ENCODE data around the gene FUCA1.
"Not testable (repeated sequence)": the region's sequence is repeated elsewhere in the genome, so short reads cannot be mapped to it uniquely, and the experiment has no call there.

The FUCA1 gene

DNA sequence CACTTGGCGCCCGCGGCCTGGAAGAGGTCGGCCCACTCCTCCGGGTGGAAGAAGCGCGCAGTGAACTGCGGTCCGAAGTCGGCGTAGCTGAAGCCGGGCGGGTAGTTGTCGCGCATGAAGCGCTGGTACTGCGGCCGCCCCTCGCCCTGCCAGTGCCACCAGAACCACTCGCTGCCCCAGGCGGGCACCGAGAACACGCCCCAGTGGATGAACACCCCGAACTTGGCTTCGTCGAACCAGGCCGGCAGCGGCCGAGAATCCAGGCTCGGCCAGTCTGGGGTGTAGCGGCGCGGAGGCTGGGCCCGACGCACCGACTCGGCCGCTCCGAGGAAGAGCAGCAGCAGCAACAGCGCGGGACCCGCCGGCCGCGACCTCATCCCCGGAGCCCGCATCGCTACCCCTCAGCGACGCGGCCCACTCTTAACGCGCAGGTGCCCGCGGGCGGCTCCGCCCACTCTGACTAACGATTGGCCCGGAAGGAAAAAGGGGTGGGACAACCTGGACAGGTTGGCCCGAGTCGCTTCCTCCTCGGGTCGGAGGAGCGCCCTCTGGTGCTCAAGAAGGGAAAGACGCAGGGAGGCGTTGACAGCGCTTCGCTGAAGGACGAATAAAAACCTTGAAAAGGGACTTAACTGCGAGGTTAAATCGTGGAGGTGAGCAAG, at the start of gene FUCA1:
TSS of gene FUCA1 (minus strand) at position 396 of the 662 bp plus-strand sequence. CDS start at position 392, 4 bp downstream.
- peak; percentile 90 to 96 for DNase-seq

DNA sequence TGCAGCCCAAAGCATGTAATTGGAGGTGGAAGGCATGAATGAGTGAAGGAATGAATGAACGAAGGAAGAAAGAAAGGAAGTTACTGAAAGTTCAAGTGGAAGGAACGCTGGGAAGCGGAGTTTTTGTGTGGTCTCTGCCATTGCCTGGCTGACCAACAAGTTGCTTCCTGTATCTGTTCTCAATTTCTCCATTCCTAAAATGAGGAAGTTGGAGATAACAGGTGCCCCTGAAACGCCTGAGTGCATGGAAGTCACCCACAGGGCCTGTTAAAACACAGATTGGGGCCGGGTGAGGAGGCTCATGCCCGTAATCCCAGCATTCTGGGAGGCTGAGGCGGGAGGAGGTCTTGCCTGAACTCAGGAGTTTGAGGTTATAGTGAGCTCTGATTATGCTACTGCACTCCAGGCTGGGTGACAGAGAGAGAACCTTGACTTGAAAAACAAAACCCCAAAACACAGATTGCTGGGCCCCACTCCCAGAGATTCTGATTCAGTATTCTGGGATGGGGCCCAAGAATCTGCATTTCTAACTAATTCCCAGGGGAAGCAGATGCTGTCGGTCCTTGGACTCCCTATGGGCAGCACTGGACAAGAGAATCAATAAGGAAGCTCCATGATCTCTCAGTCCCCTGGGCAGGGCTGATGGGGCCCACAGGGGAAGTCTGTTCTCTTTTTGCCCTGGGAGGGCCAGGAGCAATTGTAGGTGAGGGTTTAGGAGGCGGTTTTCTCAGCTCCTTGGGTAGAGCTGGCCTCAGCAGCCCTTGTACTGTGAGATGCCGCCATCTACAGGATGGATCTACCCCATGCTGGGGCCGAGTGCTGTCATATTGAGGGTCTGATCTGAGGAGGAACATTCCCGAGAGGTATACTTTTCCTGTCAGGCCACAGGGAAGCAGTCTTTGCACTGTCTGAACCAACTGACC, 48.4 kb upstream of the FUCA1 start:
- DNase-seq: peak; percentile 22 to 29

DNA sequence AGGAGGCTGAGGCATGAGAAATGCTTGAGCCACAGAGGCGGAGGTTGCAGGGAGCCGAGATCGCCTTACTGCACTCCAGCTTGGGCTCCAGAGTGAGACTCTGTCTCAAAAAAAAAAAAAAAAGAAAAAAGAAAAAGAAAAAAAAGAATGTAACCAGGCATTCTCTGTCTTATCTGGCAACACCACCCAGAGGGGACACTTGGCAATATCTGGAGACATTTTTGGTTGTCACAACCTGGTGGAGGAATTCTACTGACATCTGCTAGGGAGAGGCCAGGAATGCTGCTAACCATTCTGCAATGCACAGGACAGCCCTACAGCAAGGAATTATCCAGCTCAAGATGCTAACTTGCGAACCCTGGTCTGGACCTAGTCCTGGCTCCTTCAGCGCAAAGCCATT, 47.4 kb upstream of the FUCA1 start:
- no peak for DNase-seq

DNA sequence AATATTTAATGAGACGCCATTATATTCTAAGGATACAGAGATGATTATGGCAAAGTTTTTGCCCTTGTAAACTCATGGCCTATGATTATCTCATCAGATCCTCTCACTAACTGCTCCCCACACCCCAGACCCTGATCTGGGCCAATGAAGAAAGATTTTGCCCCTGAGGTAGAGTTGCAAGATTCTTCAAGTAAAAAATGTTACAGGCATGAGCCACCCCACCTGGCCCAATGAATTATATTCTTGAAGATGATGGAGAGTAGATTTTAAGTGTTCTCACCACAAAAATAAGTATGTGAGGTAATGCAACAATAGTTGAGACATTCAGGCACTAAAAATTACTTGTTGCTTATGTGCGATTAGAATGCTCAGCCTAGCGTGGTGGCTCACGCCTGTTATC, 46.8 kb upstream of the FUCA1 start:
- DNase-seq: no peak

DNA sequence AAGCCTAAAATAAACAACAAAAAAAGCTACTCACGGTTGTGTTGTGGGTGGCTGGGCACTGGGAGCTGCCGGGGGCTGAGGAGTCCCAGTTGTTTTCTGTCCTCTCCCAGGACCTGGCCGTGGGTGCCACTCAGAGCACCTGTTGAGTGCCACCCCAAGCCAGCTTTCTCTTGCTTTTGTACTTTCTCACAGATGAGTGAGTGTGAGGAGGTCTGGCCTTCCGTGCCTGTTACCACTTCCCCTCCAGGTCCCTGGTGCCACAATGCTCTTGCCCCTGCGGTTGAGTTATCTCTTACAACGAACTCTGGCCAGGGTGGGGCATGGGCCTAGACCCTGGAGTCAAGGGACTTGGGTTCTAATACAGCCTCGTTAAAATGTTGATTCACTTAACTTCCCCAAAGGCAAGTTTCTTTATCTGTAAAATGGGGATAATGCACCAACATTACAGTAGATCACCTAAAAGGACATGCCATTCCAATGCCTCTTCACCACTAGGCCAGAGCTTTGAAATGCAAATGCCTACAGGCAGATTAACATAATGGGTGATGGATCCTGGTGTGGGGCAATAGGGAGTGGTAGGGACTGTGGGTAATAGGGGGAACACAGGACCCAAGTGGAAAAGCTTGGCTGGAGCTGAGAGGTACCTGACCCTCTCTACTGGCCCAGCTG, 45.3 kb upstream of the FUCA1 start, which contains the start of gene CNR2:
TSS of gene CNR2 (minus strand) at position 151 of the 669 bp plus-strand sequence. CDS start 37,745 bp downstream, outside the sequence.
- DNase-seq: no peak

DNA sequence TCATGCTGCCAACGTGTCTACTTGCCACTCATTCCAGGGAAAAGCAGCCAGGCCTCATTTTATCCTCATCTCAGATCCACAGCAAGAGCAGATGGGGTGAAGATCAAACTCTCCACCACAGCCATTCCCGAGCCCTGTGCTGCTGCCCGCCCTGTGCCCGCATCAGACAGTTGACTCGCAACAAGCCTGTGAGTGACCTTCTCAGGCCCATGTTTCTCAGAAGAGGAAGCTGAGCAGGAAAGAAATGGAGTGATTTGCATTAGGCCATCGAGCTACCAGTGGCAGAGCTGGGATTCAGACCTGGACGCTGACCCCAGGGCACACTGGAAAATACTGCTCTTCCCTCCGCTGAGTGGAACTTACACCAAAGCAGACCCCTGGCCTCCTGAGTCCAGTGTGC, 43.8 kb upstream of the FUCA1 start:
- no peak for DNase-seq

DNA sequence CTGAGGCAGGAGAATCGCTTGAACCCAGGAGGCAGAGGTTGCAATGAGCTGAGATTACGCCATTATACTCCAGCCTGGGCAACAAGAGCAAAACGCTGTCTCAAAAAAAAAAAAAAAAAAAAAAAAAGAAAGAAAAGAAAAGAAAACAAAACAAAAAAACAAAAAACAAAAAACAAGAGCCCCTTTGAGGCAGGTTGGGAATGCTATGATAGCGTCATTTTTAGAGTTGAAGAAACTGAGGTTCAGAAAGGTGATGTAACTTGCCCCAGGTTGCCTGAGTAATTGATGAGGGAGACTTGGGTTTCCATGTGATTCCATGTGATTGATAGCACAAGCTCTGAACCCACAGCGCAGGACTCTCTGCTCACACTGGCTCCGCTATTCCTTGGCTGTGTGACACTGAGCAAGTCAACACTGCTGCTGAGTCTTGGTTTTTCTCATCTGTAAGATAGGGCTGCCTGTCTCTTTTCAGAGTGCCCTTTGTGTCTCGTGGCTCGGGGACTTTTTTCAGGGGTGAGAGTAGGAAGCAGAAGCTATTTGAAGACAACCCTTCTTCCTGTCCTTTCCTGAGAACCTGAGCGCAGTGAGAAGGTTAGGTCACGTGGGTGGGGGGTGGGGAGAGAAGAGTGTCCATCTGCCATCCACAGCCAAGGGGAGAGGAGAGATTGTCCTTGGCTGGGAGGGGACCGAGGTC, 42.6 kb upstream of the FUCA1 start:
- DNase-seq: no peak

DNA sequence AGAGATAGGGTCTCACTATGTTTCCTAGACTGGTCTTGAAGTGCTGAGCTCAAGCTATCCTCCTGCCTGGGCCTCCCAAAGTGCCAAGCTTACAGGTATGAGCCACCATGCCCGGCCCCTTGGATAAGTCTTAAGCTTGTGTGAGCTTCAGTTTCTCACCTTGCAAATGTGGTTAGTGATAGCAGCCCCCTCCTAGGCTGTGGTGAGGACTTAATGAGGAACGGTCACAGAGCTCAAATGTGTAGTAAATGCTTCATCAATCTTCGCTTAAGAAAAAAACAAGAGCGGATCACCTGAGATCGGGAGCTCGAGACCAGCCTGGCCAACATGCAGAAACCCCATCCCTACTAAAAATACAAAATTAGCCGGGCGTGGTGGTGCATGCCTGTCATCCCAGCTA, 42.1 kb upstream of the FUCA1 start:
- DNase-seq: no peak

DNA sequence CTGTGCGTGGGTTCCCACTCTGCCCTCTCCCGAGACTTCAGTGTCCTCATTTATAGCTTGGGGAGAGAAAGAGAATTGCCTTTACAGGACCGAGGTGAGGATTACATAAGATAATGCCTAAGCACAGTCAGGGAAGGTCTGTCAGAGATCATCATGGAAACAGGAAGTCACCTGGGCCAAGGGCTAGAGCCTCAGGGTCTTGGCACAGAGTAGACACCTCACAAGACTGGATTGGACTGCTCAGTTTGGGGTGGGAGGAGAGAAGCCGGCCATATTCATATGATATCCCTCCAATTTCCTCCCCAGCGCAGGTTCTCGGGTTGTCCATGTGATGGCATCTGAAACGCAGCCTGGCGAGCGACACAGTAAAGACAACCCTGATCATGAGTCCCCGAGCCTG, 41.3 kb upstream of the FUCA1 start:
- no peak for DNase-seq

DNA sequence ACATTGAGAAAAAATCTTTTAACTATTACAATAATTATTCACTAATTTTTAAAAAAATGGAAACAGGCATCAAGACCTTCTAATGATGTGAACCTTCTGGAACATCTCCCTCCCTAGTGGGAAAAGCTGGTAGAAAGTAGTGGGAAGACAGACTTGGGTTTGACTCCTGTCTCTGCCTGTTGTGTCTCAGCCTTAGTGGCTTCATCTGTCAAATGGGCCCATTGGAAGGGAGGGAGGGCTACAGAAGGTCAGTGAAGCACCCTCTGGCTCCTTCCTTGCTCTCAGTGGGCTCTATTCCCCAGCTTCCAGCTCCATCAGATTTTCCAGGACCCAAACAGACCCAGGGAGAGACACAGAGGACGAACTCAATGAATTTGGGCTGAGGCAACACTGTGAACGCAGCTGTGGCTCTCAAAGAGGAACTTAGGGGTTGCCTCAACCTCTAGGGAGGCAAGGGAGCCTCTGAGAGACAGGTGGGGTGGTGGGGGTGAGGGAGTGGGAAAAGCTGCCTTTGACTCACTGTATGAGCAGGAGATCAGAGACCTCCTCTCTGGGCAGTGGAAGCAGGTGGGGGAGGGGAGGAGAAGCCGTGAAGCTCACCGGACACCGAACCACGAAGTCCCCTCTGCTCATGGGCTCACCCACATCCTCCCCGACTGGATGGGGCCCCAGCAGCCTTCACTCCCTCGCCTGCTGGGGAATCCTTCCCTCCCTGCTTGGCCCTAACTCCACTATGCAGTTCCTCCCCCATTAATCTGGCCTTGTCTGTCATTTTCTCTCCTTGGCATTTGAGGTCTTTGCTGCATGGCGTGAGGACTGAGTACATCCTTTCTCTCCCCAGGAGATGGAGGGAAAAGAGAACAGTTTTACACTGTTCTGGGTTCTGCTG, 40.6 kb upstream of the FUCA1 start:
- no peak for DNase-seq

DNA sequence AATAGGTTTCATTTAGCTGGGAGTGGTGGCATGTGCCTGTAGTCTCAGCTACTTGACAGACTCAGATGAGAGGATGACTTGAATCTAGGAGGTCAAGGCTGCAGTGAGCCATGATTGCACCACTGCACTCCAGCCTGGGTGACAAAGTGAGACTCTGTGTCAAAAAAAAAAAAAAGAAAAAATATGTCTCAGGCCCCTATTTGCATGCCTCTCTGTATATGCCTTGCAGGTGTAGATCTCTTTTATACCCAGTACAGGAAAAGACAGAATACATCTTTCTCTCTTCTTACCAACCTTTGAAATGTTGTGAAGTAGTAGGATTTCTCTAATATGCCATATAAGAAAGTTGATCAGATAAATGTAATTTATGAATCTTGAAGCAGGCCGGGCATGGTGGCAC, 38.6 kb upstream of the FUCA1 start:
- no peak for DNase-seq

DNA sequence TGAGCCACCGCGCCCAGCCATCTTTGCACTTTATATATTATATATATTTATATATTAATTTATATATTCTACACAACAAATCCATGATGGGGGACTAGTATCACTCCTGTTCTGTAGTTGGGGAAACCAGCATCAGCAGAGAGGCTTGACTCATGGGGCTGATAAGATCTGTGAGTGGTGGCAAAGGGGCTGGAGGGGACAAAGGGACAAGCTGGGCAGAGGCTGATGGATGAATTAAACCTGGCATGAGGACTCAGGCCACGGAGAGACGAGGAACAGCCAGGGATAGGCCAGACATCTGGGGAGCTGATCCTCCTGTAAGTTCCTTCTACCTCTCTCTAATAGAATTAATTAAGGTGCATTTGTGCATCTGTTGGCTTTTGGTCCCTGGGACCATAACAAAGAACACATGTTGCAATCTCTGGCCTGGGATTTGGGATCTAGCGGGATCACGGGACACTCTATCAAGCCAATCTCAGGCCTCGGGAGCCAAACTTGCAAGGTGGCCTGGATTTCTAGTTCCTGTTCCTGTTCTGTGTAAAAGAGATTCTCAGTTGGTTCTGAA, 37.5 kb upstream of the FUCA1 start:
- no peak for DNase-seq

DNA sequence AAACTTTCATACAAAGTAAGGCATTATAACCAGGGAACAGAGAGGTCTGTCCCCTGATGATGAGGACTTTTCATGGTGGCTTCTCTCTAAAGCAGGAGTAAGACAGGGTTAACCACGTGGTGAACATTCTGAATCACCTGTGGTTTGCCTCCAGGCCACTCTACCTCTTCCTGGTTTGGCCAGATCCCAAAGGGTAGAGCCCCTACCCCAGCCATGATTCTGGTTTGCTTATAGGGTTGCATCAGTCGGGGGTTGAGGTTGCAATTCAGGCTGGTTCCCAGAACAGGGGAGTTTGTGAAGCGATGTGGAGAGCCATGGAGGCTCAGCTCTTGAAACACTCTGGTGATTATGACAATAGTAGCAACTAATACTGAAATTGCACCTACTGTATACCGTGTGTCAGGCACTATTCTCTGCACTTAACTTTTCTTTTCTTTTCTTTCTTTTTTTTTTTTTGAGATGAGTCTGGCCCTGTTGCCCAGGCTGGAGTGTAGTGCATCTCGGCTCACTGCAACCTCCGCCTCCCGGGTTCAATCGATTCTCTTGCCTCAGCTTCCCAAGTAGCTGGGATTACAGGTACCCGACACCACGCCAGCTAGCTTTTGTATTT, 36.8 kb upstream of the FUCA1 start:
- no peak for DNase-seq

DNA sequence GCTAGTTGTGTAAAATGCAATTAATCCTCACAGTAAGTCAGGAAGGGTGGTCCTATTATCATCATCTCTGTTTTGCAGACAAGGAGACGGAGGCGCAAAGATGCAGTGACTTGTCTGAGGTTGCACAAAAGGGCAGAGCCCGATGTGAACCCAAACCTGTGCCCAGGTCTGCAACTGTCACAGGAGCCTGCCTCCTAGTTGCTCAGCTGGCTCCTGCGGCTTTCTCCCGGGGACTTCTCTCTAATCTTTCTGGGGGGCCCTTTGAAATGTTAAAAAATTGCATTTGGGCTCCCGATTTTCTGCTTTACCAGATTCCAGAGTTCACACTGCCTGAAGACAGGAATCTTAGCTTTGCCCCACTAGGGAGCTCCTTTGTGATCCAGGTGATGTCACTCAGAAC, 35.7 kb upstream of the FUCA1 start:
- no peak for DNase-seq

DNA sequence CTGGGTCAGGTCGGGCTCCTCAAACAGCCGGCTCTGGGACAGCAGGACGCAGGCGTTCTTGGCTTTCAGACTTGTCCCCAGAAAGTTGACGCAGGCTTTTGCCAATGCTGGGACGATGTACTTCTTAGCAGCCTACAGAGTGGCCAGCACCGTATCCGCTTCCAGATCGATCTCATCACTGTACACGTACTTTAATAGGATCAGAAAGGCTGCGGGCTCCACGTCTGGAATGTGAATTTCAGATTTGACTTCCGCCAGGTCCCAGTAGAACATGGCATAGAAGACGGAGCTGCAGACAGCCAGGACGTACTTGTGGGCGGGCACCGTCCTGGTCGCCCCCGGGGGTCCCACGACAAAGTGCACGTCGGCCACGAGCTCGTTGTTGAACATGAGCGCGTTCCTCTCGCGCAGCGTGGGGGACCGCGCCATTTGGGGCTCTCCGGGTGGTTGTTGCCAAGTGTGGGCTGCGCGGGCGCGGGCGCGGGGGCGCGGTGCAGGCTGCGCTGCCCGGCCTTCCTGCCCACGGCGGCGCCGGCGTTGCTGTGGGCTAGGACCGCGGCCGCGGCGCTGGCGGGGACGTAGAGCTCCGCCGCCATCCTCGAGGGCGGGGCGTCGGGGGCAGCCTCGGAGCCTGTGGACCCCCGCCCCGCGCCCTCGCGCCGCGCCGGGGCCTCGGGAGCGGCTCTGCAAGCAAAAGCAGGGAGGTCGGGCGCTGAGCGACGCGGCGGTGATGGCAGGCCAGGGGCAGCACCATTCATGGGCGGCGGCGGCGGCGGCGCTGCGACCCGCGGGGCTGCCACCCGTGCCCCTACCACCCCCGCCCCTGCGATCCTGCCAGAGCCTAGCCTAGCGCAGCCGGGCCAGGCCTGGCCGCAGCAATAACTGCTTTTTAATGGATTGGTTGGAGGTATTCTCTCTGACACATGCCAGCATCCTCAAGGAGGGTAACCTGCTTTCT, 34.5 kb upstream of the FUCA1 start:
- no peak for DNase-seq

DNA sequence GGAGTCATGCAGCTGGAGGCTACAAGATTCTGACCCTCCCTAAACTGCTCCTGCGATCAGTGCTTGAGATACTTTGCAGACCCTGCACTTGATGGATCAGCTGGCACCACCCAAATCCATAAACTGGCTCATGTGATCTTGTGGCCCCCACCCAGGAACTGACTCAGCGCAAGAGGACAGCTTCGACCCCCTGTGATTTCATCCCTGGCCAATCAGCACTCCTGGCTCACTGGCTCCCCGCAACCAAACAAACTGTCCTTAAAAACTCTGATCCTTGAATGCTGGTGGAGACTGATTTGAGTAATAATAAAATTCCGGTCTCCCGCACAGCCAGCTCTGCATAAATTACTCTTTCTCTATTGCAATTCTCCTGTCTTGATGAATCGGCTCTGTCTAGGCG, 31.9 kb upstream of the FUCA1 start:
- DNase-seq: not testable (repeated sequence)

DNA sequence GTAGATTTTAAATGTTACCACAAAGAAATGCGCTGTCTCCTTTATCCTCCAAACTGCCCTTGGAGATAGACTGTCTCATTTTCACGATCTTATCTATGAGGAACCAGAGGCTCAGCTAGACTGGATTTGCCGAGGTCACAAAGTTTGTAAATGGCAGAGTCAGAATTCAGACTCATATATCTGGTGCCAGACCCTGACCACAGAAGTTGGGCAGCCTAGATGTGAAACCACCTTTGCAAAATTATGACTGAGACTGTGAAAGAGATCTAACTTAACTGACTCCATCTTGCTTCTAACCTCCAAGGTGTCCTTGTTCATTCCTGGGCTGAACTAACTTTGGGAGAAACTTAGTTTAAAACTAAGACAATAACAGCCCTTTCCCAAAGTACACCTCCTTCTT, 31.0 kb upstream of the FUCA1 start:
- DNase-seq: no peak

DNA sequence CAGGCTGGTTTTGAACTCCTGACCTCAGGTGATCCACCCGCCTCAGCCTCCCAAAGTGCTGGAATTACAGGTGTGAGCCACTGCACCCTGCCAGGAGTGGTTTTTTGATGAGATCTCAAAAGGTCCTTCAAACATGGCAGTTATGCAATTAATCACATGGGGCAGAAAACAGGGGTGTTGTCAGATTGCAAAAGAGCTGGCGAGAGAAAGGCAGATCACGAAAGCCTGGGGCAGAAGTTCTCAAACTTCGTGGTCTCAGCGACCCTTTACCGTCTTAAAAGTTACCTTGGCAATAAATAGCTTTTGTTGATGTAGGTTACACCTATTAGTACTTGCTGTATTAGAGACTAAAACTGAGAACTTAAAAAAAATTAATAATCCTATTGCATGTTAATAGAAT, 29.0 kb upstream of the FUCA1 start:
- no peak for DNase-seq

DNA sequence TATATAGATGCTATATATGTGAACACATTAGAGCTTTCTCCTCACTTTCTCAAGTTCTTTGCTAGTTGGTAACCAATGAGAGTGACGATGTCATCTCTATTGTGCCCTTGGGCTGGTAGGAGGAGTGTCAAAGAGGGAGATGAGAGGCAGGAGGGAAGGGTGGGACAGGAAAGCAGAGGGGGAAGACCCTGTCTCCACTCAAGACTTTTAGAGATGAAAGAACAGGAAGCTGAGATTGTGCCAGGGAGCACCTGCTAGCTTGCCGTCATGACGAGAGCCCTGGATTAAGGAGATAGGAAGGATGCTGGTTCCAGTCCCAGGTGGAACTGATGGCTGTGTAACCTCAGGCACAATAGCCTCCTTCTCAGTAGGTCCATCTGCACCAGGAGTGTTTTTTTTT, 28.4 kb upstream of the FUCA1 start:
- no peak for DNase-seq

DNA sequence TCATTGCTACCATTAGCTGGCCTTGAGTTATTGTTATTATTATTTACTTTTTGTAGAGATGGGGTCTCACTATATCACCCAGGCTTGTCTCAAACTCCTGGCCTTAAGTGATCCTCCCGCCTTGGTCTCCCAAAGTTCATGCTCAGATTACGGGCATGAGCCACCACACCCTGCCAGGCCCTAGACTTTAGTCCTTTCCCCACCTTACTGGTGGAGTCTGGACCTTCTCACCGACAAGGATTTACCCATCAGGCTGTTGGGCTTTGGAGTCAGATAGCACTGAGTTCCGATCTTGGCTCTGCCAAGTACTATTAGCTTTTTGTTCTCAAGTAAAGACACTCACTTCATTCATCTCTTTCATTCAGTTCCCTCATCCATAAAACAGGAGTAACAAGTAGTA, 27.9 kb upstream of the FUCA1 start:
- no peak for DNase-seq

Data from stimulated activated CD4-positive, alpha-beta T cell treated with anti-CD3 and anti-CD28 coated beads, Interleukin-4, amount 100 ng/mL, for 4 hours (primary cell).